GM18517 (cell line): Measurements from ENCODE around the gene KIF25.
"Not testable (repeated sequence)": the region's sequence is repeated elsewhere in the genome, so short reads cannot be mapped to it uniquely, and the experiment has no call there.

Experiments used
- ATAC-seq: cut with Tn5 transposase; IDR thresholded peaks from one replicate; pipeline ENCODE4 v1.9.1; 2021; ENCODE audit warnings: mild to moderate bottlenecking, moderate library complexity; ENCODE audit not compliant: unreplicated experiment

KIF25 gene

DNA sequence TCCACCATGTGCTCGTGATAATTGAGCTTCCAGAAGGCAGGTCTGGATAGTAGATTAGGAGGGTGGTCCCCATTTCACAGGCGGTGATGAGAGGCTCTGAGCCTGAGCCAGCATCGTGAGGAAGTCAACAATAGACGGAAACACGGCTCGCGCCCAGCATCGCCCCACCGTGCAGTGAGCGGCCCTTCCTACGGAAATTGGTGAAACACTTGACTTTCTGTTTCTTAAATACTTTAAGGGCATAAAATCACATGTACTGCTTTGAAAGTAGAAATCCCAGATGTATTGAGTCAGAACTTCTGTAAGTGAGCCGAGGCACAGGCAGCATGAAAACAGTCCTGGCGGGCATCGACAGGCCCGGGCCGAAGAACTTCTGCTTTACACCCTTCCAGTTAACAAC, 4.3 kb upstream of the KIF25 start:
- no peak for ATAC-seq

DNA sequence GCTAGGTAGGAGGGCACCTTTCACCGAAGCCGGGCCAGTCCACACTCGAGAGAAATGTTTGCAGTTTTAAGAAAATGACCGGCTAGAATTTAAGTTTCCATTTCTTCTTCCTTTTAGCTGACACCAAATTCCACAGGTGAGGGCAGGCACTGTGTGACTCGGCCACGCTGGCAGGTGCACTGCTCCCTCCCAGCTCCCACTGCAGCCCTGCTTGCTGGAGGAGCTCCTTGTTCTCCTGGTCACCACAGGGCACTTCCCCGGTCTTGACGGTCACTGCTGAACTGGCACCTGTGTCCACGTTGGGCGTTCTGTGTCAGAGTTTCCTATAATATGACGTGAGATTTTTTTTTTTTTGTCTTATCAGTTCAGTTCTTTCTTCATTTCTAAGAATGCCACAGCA, 3.6 kb upstream of the KIF25 start:
- no peak for ATAC-seq

DNA sequence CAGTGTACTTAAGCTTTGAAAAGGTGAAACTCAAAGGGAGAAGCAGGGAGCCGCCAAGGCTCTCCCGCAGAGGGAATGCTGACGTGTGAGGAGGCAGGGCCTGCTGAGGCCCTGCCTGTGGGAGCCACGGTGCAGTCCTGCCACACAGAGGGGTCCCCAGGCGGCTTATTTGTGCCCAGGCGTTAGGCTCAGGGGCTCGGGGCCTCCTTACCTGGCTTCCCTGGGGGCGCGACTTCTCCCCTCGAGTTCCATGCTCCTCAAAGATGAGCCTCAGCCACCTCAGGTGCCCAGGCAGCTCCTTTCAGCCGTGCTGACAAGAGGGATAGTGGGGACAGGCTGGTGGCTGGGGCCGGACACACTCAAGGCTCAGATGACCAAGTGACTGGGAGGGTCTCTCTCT, 2.2 kb upstream of the KIF25 start:
- no peak for ATAC-seq

DNA sequence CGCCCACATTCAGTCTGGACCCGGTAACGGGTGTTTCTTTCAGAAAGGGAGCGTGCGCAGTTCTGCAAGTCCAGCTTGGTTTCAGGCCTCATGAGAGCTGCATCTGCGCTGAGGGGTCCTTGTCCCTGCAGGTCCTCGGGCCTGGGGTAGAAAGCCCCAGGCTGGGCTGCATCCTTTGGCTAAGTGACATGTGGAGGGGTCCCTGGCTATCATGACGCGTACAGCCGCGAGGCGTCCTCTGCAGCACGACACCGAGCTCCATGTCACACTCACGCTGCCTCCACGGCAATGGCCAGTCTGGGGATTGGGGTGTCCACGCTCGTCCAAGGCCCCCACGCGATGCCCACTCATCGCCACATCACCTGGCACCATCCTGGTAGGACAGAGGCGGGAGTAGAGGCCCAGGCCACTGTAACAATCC, 1.7 kb upstream of the KIF25 start:
- no peak for ATAC-seq

DNA sequence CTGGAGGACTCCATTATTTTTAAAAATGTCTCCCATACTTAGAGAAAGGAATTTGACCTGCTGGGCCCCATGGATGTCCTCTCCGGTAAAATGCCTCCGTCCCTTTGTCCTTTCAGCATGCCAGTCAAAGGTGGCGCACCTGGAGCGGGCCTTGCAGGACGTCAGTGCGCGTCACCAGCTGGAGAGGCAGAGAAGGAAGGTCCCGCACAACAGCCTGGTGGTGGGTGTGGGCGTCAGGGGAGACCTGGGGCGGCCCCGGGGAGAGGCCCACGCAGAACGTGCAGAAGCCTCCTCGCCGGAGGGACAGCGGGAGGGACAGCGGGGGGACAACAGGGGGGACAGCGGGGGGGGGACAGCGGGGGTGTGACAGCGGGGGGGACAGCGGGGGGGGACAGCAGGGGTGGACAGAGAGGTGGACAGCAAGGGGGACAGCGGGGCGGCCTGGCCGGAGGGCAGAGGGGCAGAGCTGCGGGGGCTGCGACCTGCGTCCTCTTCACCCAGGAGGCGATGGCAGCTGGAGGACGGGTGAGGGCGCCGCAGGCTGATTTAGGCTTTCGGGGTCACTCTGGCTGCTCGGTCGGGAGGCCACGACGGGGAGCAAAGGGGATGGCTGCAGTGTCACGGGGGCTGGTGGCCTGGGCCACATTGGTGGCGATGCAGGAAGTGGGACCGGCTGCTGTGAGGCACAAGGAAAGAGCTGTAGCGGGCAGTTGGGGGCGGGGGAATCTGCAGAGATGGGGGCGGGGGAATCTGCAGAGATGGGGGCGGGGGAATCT, 859 bp upstream of the KIF25 start:
- ATAC-seq, result no peak

DNA sequence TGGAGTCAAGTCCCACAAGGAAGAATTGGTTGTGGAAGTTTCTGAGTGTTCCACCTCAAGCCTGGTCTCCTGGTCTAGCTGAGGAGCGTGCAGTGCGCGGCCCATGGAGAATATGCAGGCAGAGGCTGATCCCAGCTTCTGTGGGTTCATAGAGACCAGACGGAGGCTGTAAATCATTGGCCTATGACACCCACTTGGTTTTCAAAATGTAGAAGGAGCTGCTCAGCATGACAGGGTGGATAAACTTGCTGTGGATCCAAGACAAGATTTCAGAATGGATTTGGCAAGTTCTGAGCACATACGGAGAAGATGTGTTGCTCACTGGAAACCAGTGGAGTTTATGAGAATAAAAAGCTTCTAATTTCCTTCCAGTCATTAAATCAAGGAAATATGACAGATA, 744 bp downstream of the KIF25 start:
- ATAC-seq, result no peak

DNA sequence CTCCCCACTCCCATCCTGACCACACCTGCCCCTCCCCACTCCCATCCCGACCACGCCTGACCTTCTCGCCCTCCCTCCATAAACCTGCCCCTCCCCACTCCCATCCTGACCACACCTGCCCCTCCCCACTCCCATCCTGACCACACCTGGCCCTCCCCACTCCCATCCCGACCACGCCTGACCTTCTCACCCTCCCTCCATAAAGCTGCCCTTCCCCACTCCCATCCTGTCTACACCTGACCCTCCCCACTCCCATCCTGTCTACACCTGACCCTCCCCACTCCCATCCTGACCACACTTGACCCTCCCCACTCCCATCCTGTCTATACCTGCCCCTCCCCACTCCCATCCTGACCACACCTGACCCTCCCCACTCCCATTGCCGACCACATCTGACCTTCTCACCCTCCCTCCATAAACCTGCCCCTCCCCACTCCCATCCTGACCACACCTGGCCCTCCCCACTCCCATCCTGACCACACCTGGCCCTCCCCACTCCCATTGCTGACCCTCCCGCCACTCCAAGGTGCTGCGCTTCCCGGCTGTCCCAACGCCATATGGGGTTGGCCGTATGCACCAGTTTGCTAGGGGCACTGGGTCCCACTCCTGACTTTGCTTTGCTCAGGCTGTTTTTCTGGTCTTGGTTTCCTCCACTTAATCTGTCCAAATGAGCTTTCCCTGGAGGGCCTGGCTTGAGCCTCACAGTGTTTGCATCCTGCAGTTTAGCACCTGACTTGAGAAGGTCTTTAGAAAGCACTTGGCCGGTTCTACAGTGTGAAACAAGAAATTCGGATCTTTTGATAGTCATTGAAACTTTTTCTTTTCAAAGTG, 2.9 kb downstream of the KIF25 start:
- ATAC-seq, result no peak

DNA sequence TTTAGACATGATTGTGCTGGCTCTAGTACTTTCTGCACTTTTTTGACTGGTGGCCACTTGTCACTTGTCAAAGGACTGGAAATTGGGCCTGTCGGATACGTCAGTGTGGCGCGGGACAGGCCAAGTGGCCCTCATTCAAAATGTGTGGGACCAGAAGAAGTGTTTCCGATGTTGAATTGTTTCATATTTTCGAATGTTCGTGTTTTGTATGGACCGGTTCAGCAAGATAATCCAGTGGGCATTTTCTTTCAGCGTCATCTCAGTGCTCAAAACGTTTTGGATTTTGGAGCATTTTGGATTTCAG, 3.5 kb downstream of the KIF25 start:
- no peak for ATAC-seq

DNA sequence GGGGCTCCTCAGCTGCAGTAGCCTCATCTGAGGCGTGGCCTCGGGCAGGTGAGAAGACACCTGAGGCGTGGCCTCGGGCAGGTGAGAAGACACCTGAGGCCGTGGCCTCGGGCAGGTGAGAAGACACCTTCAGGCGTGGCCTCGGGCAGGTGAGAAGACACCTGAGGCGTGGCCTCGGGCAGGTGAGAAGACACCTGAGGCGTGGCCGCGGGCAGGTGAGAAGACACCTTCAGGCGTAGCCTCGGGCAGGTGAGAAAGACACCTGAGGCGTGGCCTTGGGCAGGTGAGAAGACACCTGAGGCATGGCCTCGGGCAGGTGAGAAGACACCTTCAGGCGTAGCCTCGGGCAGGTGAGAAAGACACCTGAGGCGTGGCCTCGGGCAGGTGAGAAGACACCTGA, 4.0 kb downstream of the KIF25 start:
- not testable (repeated sequence) for ATAC-seq

DNA sequence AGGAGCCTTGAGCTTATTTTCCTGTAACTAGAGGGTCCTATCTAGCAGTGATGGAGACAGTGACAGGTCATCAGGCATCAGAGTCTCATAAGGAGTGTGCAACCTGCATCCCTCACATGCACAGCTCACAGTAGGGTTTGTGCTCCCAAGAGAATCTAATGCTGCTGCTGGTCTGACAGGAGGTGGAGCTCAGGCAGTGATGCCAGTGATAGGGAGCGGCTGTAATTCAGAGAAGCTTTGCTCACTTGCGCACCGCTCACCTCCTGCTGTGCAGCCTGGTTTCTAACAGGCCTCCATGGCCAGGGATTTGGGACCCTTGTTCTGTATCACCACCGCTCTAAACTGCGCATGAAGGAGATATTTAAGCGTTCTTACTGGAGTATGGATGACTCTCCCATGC, 5.3 kb downstream of the KIF25 start:
- no peak for ATAC-seq

DNA sequence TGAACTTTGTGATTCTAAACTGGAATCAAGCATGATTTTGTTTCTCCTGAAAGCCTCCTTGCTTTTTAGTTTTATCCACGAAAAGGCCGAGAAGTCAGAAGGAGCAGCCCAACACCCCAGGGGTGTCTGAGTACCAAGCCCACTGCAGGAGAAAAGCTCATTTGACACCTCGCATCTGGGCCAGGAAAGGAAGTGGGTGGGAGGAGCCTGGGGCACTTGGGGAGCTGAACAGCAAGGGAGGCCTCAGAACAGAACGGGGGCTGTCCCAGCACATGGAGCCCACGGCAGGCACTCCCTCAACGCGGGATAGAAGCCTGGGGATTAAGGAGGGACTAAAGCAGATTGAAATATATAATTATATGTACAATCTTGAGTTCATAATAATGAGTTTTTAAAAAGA, 6.6 kb downstream of the KIF25 start:
- no peak for ATAC-seq

DNA sequence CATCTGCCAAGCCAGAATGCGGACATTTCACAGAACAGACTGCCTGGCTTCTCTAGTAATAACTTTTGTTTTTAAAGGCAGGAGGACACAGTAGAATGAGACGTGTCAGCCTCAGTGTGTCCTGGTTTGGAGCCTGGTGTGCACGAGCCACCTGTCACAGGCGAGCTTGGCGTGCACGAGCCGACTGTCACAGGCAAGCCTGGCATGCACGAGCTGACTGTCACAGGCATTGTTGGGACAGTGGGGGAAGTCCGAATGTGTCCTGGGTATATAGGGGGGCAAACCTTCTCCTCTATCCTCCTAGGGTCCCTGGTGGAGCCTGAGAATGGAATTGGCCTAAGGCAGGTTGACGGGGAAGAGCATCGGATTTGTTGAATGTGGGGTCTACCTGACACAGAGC, 7.5 kb downstream of the KIF25 start:
- ATAC-seq, result no peak

DNA sequence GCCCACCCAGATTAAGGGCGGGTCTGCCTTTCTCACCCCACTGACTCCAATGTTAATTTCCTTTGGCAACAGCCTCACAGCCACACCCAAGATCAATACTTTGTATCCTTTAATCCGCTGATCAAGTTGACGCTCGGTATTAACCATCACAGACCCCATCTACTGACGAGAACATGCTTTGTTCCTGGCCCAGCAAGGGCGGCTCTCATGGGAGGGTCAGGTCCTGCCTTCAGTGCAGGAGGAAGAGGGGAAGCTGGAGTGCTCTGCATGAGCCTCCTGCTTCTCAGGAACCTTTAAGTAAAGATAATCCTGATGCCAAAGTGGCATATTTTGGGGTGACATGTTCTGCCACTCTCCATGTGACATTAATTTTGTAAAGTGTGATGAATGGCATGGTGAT, 8.3 kb downstream of the KIF25 start:
- ATAC-seq, result no peak

DNA sequence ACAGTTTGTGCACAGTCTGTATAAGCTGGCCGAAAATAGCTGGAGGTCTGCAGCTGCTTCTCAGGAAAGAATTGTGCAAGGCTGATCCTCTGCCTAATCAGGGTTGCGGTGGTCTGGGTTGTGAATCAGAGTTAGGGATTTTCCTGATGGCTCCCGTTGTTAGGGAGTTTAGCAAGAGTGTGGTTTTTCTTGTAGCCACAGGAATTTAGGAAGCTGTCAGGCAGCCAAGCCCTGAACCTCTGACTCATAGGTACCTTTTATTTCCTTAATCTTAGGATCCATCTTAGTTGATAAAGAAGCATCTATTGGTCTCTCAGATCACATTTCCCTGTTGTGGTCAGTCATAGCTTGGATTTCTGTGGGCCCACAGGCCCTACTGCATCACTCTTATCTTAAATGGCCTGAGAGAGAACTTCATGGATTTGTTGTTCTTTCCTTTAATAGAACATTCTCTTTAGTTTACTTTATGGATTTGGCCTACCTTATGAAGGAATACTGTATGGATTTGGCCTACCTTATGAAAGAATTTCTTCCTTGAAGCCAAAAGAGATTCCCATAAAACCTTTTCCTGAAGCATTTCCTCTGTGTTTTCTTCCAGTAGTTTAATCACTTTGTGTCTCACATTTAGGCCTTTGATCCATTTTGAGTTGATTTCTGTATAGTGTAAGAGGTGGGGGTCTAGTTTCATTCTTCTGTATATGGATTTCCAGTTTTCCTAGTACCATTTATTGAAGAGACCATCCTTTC, 10.3 kb downstream of the KIF25 start:
- ATAC-seq, result no peak

DNA sequence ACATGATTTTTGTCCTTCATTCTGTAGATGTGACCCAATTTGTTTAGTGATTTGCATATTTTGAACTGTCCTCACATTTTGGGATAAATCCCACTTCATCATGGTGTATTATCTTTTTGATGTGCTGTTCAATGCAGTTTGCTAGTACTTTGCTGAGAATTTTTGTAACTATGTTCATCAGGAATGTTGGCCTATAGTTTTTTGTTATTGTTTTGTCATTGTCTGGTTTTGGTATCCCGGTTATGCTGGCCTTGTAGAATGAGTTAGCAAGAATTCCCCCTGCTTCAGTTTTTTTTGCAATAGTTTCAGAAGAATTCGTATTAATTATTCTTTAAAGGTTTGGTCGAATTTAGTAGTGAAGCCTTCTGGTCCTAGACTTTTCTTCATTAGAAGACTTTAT, 11.9 kb downstream of the KIF25 start:
- no peak for ATAC-seq

DNA sequence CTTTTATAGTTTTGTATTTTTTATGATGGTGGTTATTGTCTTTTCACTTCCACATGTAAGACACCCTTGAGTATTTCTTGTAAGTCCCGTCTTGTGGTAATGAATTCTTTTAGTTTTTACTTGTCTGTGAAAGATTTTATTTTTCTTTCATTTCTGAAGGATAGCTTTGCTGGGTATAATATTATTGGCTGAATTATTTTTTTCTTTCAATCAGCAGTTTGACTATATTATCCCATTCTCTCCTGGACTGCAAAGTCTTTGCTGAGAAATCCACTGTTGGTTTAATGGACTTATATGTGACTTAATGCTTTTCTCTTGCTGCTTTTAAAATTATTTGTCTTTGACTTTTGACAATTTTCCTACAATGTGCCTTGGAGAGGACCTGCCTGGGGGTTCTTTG, 13.8 kb downstream of the KIF25 start:
- ATAC-seq, result no peak

DNA sequence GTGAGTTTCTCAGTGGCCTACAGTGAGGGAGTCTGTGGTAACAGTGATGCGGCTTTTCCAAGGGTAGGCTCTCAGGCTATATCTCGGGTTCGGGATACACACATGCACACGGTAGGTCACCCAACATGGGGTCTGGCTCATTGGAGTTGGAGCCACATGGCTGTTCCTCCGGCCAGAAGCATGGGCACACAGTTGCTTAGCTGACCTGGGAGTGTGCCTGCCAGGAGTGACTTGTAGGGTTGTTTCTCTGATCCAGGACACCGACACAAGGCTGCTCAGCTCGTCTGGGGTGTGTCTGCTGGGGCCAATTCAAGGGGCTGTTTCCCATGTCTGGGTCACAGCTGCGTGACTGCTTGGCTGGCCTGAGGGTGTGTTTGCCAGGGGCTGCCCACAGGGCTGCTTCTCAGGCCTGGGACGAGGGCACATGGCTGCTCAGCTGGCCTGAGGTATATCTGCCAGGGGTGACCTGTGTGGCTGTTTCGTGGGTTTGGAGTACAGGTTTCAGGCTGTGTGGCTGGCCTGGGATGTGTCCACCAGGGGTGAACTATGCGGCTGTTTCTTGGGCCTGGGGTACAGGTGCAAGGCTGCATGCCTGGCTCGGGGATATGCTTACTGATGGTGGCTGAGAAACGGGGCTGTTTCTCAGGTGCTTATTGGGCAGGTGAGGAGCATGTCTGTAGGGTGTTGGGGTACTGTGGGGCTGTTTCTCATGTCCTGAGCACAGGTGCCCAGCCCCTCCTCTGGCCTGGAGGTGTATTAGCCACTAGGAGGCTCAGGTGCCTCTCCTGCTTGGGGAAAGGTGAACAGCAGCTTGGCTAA, 15.2 kb downstream of the KIF25 start:
- ATAC-seq, result no peak

DNA sequence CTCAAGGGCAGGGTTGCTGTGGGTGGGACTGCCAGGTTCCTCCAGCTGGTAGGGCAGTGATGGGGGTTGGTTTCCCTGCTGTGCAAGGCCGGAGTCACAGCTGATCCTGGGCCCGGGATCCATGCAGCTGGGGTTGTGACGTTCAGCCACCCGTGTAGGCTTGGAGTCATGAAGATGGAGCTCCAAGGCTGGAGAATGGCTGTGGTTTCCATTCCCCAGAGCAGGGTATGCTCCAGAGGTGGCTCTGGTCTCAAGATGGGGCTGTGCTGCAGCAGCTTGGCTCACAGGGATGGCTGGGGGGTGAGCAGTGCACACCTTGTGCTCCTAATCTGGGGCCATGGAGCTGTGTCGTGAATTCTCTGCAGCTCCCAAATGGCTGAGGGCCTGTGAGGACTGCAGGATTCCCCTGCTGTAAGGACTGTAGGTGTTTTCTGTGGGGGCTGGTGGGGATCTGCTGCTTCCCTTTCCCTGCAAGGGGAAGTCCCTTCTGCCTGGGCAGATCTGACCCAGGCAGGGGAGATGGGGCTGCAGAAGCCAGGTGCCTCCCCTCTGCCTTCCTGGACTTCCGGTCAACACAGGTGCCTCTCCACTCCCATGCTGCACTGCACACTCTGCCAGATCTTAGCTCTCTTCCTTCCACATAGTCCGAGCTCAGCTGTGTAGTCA, 15.9 kb downstream of the KIF25 start:
- ATAC-seq, result no peak

DNA sequence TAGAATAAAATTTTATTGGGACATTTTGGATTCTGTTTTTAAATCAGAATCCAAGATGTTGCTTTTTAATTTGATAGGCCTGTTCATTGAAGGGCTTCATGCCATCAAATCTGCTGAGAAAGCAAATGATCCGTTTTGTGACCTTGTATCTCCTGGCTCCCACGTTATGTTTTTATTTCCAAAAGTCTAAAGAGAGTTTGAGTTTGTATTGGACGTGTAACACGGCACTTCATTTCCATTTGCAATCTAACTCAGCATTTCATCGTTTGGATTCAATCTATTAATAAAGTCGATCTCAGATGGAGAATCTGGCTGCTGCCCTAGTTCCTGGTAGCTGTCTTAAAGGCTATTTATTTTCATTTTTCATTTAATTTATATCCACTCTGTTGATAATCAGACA, 17.0 kb downstream of the KIF25 start:
- ATAC-seq, result no peak

DNA sequence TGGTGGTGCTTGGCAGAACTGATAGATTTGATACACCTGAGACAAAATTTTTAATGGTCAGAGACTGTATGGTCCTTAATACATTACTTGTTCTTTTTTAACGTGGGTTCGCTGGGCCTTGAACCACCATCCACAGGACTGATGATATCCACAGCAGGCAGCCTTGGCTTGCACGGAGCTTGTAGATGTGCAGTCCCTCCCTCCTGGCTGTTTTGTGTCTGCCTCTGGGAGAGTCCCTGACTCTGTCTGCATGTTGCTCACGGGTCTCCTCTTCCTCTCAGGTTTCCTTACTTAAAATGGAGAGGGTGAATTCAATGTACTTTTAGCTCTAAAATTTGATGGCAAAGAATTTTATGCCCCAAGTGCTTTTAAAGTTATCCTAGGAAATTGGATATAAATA, 17.5 kb downstream of the KIF25 start:
- no peak for ATAC-seq
